Neutrophil (primary cell): ENCODE measurements around the gene CACNA2D3.

Experiments
- H3K27ac ChIP-seq: fragments of 200-600 bp; sonication (generic); 2 replicates; pipeline ENCODE4 v1.5.1; 2016; ENCODE audit warnings: mild to moderate bottlenecking, moderate library complexity
- H3K27me3 ChIP-seq: fragments of 200-600 bp; sonication (generic); 2 replicates; pipeline ENCODE4 v1.6.0; 2016; ENCODE audit warnings: mild to moderate bottlenecking
- H3K36me3 ChIP-seq: fragments of 200-600 bp; sonication (generic); 2 replicates; pipeline ENCODE4 v1.5.1; 2017
- H3K4me1 ChIP-seq, 2 experiments: fragments of 200-600 bp in 1 of 2; sonication (generic) in 1 of 2; 1 replicate in 1 of 2; 2 replicates in 1 of 2; pipeline versions ENCODE4 v1.5.1 to v1.6.1; 2013 to 2016; ENCODE audit warnings: low read depth in 1 of 2, low read length in 1 of 2, mild to moderate bottlenecking in 1 of 2, moderate library complexity in 1 of 2; ENCODE audit not compliant: control insufficient read depth in 1 of 2, insufficient read depth in 1 of 2
- H3K4me3 ChIP-seq, 2 experiments: fragments of 200-600 bp in 1 of 2; sonication (generic) in 1 of 2; 1 replicate in 1 of 2; 2 replicates in 1 of 2; pipeline ENCODE4 v1.5.1; 2013 to 2016; ENCODE audit warnings: low read depth in 1 of 2, low read length in 1 of 2, mild to moderate bottlenecking in 1 of 2, moderate library complexity in 1 of 2
- H3K9me3 ChIP-seq: fragments of 200-600 bp; sonication (generic); 2 replicates; pipeline ENCODE4 v1.5.1; 2016
- TF ChIP-seq, protein P1 (sequence below): fragments of 200-600 bp; sonication (generic); IDR thresholded peaks from 2 replicates; pipeline ENCODE4 v1.5.1; 2016; ENCODE audit warnings: antibody characterized with exemption

The CACNA2D3 gene

DNA sequence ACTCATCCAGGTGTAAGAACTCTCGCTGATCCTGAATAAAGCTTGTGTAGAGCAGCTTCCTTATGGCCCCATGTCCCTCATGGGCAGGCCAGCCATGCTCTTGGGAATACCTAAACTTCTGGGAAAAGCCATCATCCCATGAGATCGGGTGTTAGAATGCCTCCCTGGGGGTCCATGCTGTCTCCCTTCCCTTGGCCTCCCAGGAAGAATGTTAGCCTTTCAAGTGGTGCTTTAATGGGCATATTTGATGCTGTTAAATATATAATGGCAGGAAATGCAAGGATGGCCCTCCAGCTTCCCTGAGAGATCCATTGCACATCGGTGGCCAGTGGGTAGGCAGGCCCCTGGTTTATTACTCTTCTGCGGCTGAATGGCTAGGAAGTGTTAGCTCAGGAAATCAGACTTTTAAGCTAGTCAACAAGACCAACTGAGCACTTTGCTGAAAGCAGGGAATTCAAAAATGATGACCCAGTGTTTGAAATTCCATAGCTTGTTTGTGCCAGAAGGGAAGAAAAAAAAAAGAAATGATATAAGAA lies 866.0 kb downstream of the CACNA2D3 start:
- TF ChIP-seq, protein P1, sequence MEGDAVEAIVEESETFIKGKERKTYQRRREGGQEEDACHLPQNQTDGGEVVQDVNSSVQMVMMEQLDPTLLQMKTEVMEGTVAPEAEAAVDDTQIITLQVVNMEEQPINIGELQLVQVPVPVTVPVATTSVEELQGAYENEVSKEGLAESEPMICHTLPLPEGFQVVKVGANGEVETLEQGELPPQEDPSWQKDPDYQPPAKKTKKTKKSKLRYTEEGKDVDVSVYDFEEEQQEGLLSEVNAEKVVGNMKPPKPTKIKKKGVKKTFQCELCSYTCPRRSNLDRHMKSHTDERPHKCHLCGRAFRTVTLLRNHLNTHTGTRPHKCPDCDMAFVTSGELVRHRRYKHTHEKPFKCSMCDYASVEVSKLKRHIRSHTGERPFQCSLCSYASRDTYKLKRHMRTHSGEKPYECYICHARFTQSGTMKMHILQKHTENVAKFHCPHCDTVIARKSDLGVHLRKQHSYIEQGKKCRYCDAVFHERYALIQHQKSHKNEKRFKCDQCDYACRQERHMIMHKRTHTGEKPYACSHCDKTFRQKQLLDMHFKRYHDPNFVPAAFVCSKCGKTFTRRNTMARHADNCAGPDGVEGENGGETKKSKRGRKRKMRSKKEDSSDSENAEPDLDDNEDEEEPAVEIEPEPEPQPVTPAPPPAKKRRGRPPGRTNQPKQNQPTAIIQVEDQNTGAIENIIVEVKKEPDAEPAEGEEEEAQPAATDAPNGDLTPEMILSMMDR = no peak
- H3K27ac ChIP-seq = no peak overlapping the region
- H3K36me3 ChIP-seq = no peaks in the 10 kb centered on the region
- H3K4me3 ChIP-seq = no peak overlapping the region
- peaks cover 0 to 43% of the 10 kb centered on the region in 2 experiments for H3K4me1 ChIP-seq
- no peaks in the 10 kb centered on the region for H3K27me3 ChIP-seq
- no peaks in the 10 kb centered on the region for H3K9me3 ChIP-seq

DNA sequence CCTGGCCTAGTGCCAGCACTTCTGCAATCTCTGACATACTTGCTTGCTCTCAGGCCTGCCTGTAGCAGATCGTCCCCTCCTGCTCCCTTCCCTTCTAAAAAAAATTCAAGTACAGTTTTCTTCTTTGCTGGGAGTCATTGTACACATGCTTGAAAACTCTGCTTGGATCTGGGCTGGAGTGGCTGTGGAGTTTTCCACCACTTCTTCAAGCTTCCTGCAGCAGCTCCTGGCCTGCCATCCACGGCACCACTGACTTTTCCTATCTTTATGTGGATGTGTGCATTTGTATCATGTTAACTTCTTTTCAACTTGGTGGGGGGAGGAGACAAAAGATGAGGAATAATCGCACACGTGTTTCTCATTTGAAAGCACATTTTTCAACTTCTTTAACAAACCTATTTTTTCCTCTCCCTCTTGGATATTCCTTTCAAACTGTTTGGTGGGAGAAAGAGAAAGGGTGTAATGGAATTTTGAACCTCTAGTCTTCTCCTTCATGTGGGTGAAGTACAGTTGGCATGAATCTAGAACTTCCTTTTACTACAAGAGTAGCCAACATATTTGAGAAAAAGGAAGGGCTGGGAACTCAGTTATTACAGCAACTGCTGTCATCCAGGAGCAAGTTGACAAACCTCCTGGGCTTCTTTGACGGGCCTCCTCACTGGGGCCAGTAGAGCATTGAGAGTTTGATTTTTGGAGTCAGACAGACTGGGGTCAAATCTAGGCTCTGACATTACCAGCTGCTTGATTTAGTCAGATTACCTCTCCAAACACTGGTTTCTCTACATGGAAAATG lies 866.7 kb downstream of the CACNA2D3 start:
- H3K4me1 ChIP-seq = peaks cover 0 to 43% of the 10 kb centered on the region in 2 experiments
- no peak overlapping the region for H3K4me3 ChIP-seq
- no peaks in the 10 kb centered on the region for H3K9me3 ChIP-seq
- H3K27me3 ChIP-seq = no peaks in the 10 kb centered on the region
- H3K27ac ChIP-seq = no peak overlapping the region
- TF ChIP-seq, protein P1 = no peak
- H3K36me3 ChIP-seq = no peaks in the 10 kb centered on the region

DNA sequence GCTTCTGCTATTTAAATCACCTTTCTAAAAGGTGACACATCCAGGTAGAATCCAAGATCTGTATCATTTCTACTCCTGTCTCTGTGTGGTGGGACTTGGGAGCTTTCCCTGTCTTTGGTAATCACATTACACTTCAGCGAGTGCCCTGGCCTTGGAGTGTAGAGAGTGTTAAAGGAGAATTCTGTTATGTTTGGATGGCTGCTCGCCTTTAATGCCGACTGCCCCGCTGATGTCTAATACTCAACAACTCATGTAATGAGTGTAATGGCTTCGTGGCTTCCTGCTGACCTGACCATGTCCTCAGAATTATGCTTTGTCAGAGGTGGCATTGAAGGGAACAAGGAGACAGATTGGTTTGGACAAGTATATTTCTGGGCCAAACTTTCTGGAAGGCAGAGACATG lies 871.8 kb downstream of the CACNA2D3 start:
- H3K4me3 ChIP-seq = no peak overlapping the region
- TF ChIP-seq, protein P1 = no peak
- H3K4me1 ChIP-seq = peaks cover 0 to 8% of the 10 kb centered on the region in 2 experiments
- H3K27me3 ChIP-seq = no peaks in the 10 kb centered on the region
- H3K9me3 ChIP-seq = no peaks in the 10 kb centered on the region
- H3K36me3 ChIP-seq = no peaks in the 10 kb centered on the region
- no peak overlapping the region for H3K27ac ChIP-seq

DNA sequence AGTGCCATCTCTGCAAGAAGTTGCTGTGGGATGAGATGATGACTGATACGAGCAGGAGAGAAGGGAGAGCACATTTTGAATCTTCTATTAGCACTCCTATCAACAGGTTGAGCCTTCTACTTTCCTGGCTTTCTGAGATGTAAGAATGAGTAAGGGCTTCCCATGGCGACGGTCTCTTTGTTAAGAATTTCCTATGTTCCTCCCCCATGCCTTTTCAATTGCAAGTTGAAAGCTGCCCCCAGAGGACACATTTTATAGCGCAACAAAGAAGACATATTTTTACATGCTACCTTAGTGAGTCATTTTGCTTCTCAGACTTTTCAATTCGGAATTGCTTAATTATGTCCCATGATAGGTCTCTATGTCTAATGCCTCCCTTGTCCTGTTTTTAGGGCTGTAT lies 876.8 kb downstream of the CACNA2D3 start:
- no peak overlapping the region for H3K27ac ChIP-seq

DNA sequence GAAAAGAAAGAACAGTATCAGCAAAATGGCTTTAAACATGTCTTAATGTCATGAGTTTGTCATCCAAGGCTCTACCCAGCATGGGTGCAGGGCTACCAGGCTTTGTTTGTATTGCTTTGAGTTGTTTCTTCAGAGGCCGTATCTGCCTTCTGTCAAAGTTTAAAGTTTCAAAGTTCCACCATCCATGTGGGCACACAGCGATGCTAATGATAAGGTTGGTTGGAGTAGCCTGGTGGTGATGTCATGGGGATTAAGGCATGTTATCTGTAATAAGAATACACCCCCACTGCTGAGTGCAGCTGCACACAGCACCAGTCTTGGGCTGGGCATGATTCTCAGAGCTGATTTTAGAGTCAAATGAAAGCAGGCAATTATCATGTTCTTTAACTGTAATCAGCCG lies 877.5 kb downstream of the CACNA2D3 start:
- Histone ChIP-seq H3K4me3 (no peak overlapping the region), H3K4me1 (no peaks in the 10 kb centered on the region), H3K27ac (no peak overlapping the region), H3K9me3 (no peaks in the 10 kb centered on the region), H3K36me3 (no peaks in the 10 kb centered on the region), H3K27me3 (no peaks in the 10 kb centered on the region)
- TF ChIP-seq, protein P1 = no peak

More for the DNA sequence above, 876.8 kb downstream of the CACNA2D3 start:
- TF ChIP-seq, protein P1 = no peak
- H3K36me3 ChIP-seq = no peaks in the 10 kb centered on the region
- no peaks in the 10 kb centered on the region for H3K4me1 ChIP-seq
- H3K9me3 ChIP-seq = no peaks in the 10 kb centered on the region
- no peaks in the 10 kb centered on the region for H3K27me3 ChIP-seq
- no peak overlapping the region for H3K4me3 ChIP-seq
